ENCODE measurements around the gene CFAP52. TPM values are rescaled to one million over a fixed set of nuclear protein-coding genes. Genes with fewer than 3 reads are reported as not detected.

CFAP52 gene
- polyA plus RNA-seq, 4 donors, result 2.2 to 3.5 (median 2.8) TPM

Other genes with a start within 250 kb of the CFAP52 start
- gene STX8, start 822 bp upstream of the CFAP52 start, polyA plus RNA-seq (ENCODE audit: insufficient read length in 4 of 4), result 10 to 100 TPM; 64.2 to 66.9 (median 64.6) TPM
- gene USP43, start 68.9 kb downstream of the CFAP52 start, polyA plus RNA-seq (ENCODE audit: insufficient read length in 4 of 4), result 1 to 10 TPM; 7.0 to 8.1 (median 7.2) TPM
- not detected for gene DHRS7C, start 214.9 kb downstream of the CFAP52 start, polyA plus RNA-seq (ENCODE audit: insufficient read length in 4 of 4)
- not detected for gene GSG1L2, start 245.4 kb downstream of the CFAP52 start, polyA plus RNA-seq (ENCODE audit: insufficient read length in 4 of 4)
- under 1 TPM in 3 of 4 donors, not detected in 1; 0.04 to 0.09 (median 0.06) TPM for gene GLP2R, start 249.3 kb downstream of the CFAP52 start, polyA plus RNA-seq (ENCODE audit: insufficient read length in 4 of 4)

Measured in right renal pelvis (tissue), 4 donors.